Endodermal cell (in vitro differentiated cells): ENCODE data around the gene AUNIP. TPM values are rescaled to one million over a fixed set of nuclear protein-coding genes. Genes with fewer than 3 reads are reported as not detected.

Source experiments
- DNase-seq: peaks from one replicate; pipeline ENCODE4 v3.0.0-alpha.2; 2017
- H3K27ac ChIP-seq: 2 replicates; pipeline ENCODE4 v1.5.1; 2013; ENCODE audit warnings: mild to moderate bottlenecking, low read depth, low read length, moderate library complexity
- H3K27me3 ChIP-seq: 2 replicates; pipeline ENCODE4 v1.6.1; 2013; ENCODE audit warnings: mild to moderate bottlenecking, low read length, moderate library complexity; ENCODE audit not compliant: insufficient read depth, control insufficient read depth, poor library complexity, severe bottlenecking
- H3K36me3 ChIP-seq: 2 replicates; pipeline ENCODE4 v1.7.0; 2013; ENCODE audit warnings: mild to moderate bottlenecking, low read length, moderate library complexity; ENCODE audit not compliant: control insufficient read depth, insufficient read depth
- H3K4me1 ChIP-seq: one replicate; pipeline ENCODE4 v1.7.0; 2013; ENCODE audit warnings: low read length; ENCODE audit not compliant: control insufficient read depth, insufficient read depth
- H3K4me3 ChIP-seq: 2 replicates; pipeline ENCODE4 v1.5.1; 2013; ENCODE audit warnings: mild to moderate bottlenecking, low read length, moderate library complexity
- H3K9ac ChIP-seq: 2 replicates; pipeline ENCODE4 v1.6.1; 2013; ENCODE audit warnings: mild to moderate bottlenecking, low read length, moderate library complexity; ENCODE audit not compliant: poor library complexity, severe bottlenecking; ENCODE audit errors: extremely low read depth
- H3K9me3 ChIP-seq: 2 replicates; pipeline ENCODE4 v1.6.1; 2013; ENCODE audit warnings: mild to moderate bottlenecking, low read length, moderate library complexity; ENCODE audit not compliant: control insufficient read depth
- H3K27ac Mint-ChIP-seq: 2 replicates; pipeline ENCODE4 v1.8.0; 2020; ENCODE audit warnings: mixed read lengths
- H3K27me3 Mint-ChIP-seq: 2 replicates; pipeline ENCODE4 v1.8.0; 2021; ENCODE audit warnings: mild to moderate bottlenecking, mixed read lengths; ENCODE audit not compliant: insufficient read depth
- H3K36me3 Mint-ChIP-seq: 2 replicates; pipeline ENCODE4 v1.8.0; 2020; ENCODE audit warnings: low read depth, mixed read lengths
- H3K4me1 Mint-ChIP-seq: 2 replicates; pipeline ENCODE4 v1.8.0; 2020; ENCODE audit warnings: mixed read lengths
- H3K4me3 Mint-ChIP-seq: 2 replicates; pipeline ENCODE4 v1.8.0; 2020; ENCODE audit warnings: mild to moderate bottlenecking, moderate library complexity, mixed read lengths
- H3K9me3 Mint-ChIP-seq: 2 replicates; pipeline ENCODE4 v1.8.0; 2020; ENCODE audit warnings: mild to moderate bottlenecking, mixed read lengths
- CTCF ChIP-seq: fragments of 200-600 bp; sonication (generic); conservative IDR thresholded peaks from 2 replicates; pipeline ENCODE4 v1.5.0; 2021; ENCODE audit warnings: antibody characterized with exemption, mild to moderate bottlenecking
- WGBS, 2 experiments: methylation state at CpG; one replicate each; pipeline versions ENCODE4 v1.1.5 to v1.1.7; 2013; ENCODE audit warnings: missing lambda C conversion rate in 2 of 2, mixed read lengths in 1 of 2; ENCODE audit not compliant: insufficient coverage in 1 of 2, insufficient read length in 1 of 2; 5-methylcytosine and 5-hydroxymethylcytosine counted together
- total RNA-seq, 2 donors: library from RNA; stranded (reverse); fragmentation: NEBNext Ultra II Directional in 1 of 2; extraction: Animal tissue kit (Norgen Biotek cat#: 25700) in 1 of 2; gene quantifications; 2 replicates in 1 of 2; 3 replicates in 1 of 2; pipeline ENCODE4 v1.2.1, GENCODE V29; 2021

The AUNIP gene
- total RNA-seq, 2 donors from 2014 or later = 14.3 to 19.5 TPM

GRCh38 chr1:25837262-25837875, 21.9 kb downstream of the AUNIP start:
- Mint-ChIP-seq H3K27ac (peak overlapping the region; percentile 14), H3K4me3 (no peak overlapping the region), H3K4me1 (peaks cover 34% of the 10 kb centered on the region), H3K36me3 (peaks cover 37% of the 10 kb centered on the region), H3K27me3 (no peaks in the 10 kb centered on the region), H3K9me3 (no peaks in the 10 kb centered on the region)
- no peaks in the 10 kb centered on the region for H3K27me3 ChIP-seq
- H3K4me1 ChIP-seq = peaks cover 12% of the 10 kb centered on the region
- no peaks in the 10 kb centered on the region for H3K9me3 ChIP-seq
- 91 to 92% methylated on average over 1 of the region's 1 CpG for WGBS, 2 experiments
- H3K9ac ChIP-seq = no peak overlapping the region
- DNase-seq = no peak
- H3K27ac ChIP-seq = no peak overlapping the region
- TF ChIP-seq CTCF = peak; percentile 80
- no peak overlapping the region for H3K4me3 ChIP-seq
- peaks cover 35% of the 10 kb centered on the region for H3K36me3 ChIP-seq

GRCh38 chr1:25836695-25837094, 22.6 kb downstream of the AUNIP start:
- Histone ChIP-seq H3K27me3 (no peaks in the 10 kb centered on the region), H3K4me1 (peaks cover 19% of the 10 kb centered on the region), H3K9ac (no peak overlapping the region), H3K4me3 (no peak overlapping the region), H3K9me3 (no peaks in the 10 kb centered on the region), H3K27ac (no peak overlapping the region), H3K36me3 (peaks cover 35% of the 10 kb centered on the region)
- H3K4me1 Mint-ChIP-seq = peaks cover 37% of the 10 kb centered on the region
- WGBS, 2 experiments = 60 to 67% methylated on average over 1 to 3 of the region's 3 CpGs
- peaks cover 39% of the 10 kb centered on the region for H3K36me3 Mint-ChIP-seq
- DNase-seq = no peak
- H3K27ac Mint-ChIP-seq = no peak overlapping the region
- no peaks in the 10 kb centered on the region for H3K27me3 Mint-ChIP-seq
- H3K4me3 Mint-ChIP-seq = no peak overlapping the region
- H3K9me3 Mint-ChIP-seq = no peaks in the 10 kb centered on the region
- no peak for TF ChIP-seq CTCF

GRCh38 chr1:25834894-25835293, 24.4 kb downstream of the AUNIP start:
- Histone ChIP-seq H3K4me1 (peaks cover 28% of the 10 kb centered on the region), H3K27ac (no peak overlapping the region), H3K9me3 (no peaks in the 10 kb centered on the region), H3K27me3 (peaks cover 12% of the 10 kb centered on the region), H3K9ac (no peak overlapping the region), H3K4me3 (no peak overlapping the region), H3K36me3 (peaks cover 53% of the 10 kb centered on the region)
- H3K9me3 Mint-ChIP-seq = no peaks in the 10 kb centered on the region
- no peak overlapping the region for H3K4me3 Mint-ChIP-seq
- H3K4me1 Mint-ChIP-seq = peaks cover 47% of the 10 kb centered on the region
- peaks cover 11% of the 10 kb centered on the region for H3K27me3 Mint-ChIP-seq
- peaks cover 54% of the 10 kb centered on the region for H3K36me3 Mint-ChIP-seq
- H3K27ac Mint-ChIP-seq = no peak overlapping the region
- no peak for DNase-seq
- 89 to 93% methylated on average over 3 of the region's 3 CpGs for WGBS, 2 experiments
- no peak for TF ChIP-seq CTCF
